IMR-90 (cell line): ENCODE data around the gene PTPN3. TPM values are rescaled to one million over a fixed set of nuclear protein-coding genes. Genes with fewer than 3 reads are reported as not detected.

Experiments
- ATAC-seq: fragments of 200-7000 bp; cut with Tn5 transposase; 2 replicates; pipeline ENCODE4 v1.9.1; 2020; ENCODE audit warnings: low read depth, mild to moderate bottlenecking, moderate library complexity
- Bru-seq: library from RNA; stranded (reverse); fragments of 400-500 nt; gene quantifications from one replicate; lab custom pipeline; 2021; lab: Mats Ljungman, UMichigan
- BruChase-seq, 2 experiments: library from RNA; stranded (reverse); fragments of 400-500 nt; gene quantifications; one replicate each; lab custom pipeline; 2021; lab: Mats Ljungman, UMichigan
- BruUV-seq: library from RNA; stranded (reverse); fragments of 400-500 nt; replicated peaks from 2 replicates; lab custom pipeline; 2021; lab: Mats Ljungman, UMichigan
- CTCF ChIA-PET: fragments of 300-600 bp; formaldehyde crosslinking; extraction: SDS; loops from one replicate; lab custom pipeline; 2021; ENCODE audit warnings: antibody characterized with exemption; lab: Yijun Ruan, JAX
- POLR2A ChIA-PET: fragments of 300-600 bp; sonication (Branson Sonifier 250); formaldehyde crosslinking; loops from one replicate; lab custom pipeline; 2022; ENCODE audit warnings: antibody characterized with exemption; ENCODE audit not compliant: unreplicated experiment; lab: Charles Lee
- DNase-seq: peaks from one replicate; pipeline ENCODE4 v3.0.0; 2013
- H2AFZ ChIP-seq: replicated peaks from 2 replicates; pipeline ENCODE3; 2013; ENCODE audit warnings: low read length, mild to moderate bottlenecking; ENCODE audit not compliant: poor library complexity
- H2AK5ac ChIP-seq: 2 replicates; pipeline ENCODE4 v1.6.1; 2013; ENCODE audit warnings: low read depth, low read length, inconsistent platforms
- H2AK9ac ChIP-seq: replicated peaks from 2 replicates; pipeline ENCODE3; 2013; ENCODE audit warnings: mild to moderate bottlenecking, low read depth, low read length, moderate library complexity; ENCODE audit not compliant: poor library complexity
- H2BK120ac ChIP-seq: 2 replicates; pipeline ENCODE4 v1.6.1; 2013; ENCODE audit warnings: low read depth, low read length, inconsistent platforms
- H2BK15ac ChIP-seq: 3 replicates; pipeline ENCODE4 v1.6.1; 2013; ENCODE audit warnings: low read depth, low read length, inconsistent platforms
- H2BK20ac ChIP-seq: 2 replicates; pipeline ENCODE4 v1.6.1; 2013; ENCODE audit warnings: low read depth, mild to moderate bottlenecking, inconsistent platforms, low read length, moderate library complexity
- H2BK5ac ChIP-seq: 2 replicates; pipeline ENCODE4 v1.6.1; 2013; ENCODE audit warnings: mild to moderate bottlenecking, low read depth, low read length, inconsistent platforms; ENCODE audit not compliant: poor library complexity, severe bottlenecking
- H3K14ac ChIP-seq: replicated peaks from 2 replicates; pipeline ENCODE4 v1.6.1; 2013; ENCODE audit warnings: low read depth, low read length, inconsistent platforms
- H3K18ac ChIP-seq: 2 replicates; pipeline ENCODE4 v1.6.1; 2013; ENCODE audit warnings: low read depth, low read length, control low read depth
- H3K23ac ChIP-seq: 2 replicates; pipeline ENCODE4 v1.6.1; 2013; ENCODE audit warnings: low read depth, low read length, inconsistent platforms
- H3K27ac ChIP-seq: 2 replicates; pipeline ENCODE4 v1.5.1; 2013; ENCODE audit warnings: mild to moderate bottlenecking, control low read depth, low read length; ENCODE audit not compliant: insufficient read depth
- H3K27me3 ChIP-seq: 2 replicates; pipeline ENCODE4 v1.6.1; 2013; ENCODE audit warnings: low read length; ENCODE audit not compliant: control insufficient read depth, insufficient read depth
- H3K36me3 ChIP-seq: 2 replicates; pipeline ENCODE4 v1.6.1; 2013; ENCODE audit warnings: low read length, mixed read lengths; ENCODE audit not compliant: control insufficient read depth, insufficient read depth
- H3K4ac ChIP-seq: 2 replicates; pipeline ENCODE4 v1.6.1; 2013; ENCODE audit warnings: low read depth, low read length, inconsistent platforms
- H3K4me1 ChIP-seq: 2 replicates; pipeline ENCODE4 v1.6.1; 2013; ENCODE audit warnings: low read length, mixed read lengths; ENCODE audit not compliant: control insufficient read depth, insufficient read depth
- H3K4me2 ChIP-seq: 2 replicates; pipeline ENCODE4 v1.6.1; 2013; ENCODE audit warnings: low read depth, mild to moderate bottlenecking, control low read depth, low read length, moderate library complexity
- H3K4me3 ChIP-seq: 2 replicates; pipeline ENCODE4 v1.5.1; 2013; ENCODE audit warnings: low read depth, mild to moderate bottlenecking, control low read depth, low read length, moderate library complexity; ENCODE audit not compliant: insufficient read depth
- H3K56ac ChIP-seq: 2 replicates; pipeline ENCODE4 v1.6.1; 2013; ENCODE audit warnings: low read length, inconsistent platforms; ENCODE audit not compliant: insufficient read depth; ENCODE audit errors: extremely low read depth
- H3K79me1 ChIP-seq, 2 experiments: 2 replicates each; pipeline ENCODE4 v1.6.1; 2013; ENCODE audit warnings: low read length in 2 of 2, inconsistent platforms in 1 of 2, low read depth in 1 of 2
- H3K9ac ChIP-seq: 2 replicates; pipeline ENCODE4 v1.6.1; 2013; ENCODE audit warnings: low read depth, low read length, control low read depth
- H3K9me1 ChIP-seq: 2 replicates; pipeline ENCODE4 v1.6.1; 2013; ENCODE audit warnings: low read length, inconsistent platforms; ENCODE audit not compliant: insufficient read depth
- H3K9me3 ChIP-seq: 2 replicates; pipeline ENCODE4 v1.6.1; 2013; ENCODE audit warnings: low read length; ENCODE audit not compliant: control insufficient read depth, insufficient read depth
- H4K20me1 ChIP-seq: 2 replicates; pipeline ENCODE4 v1.6.1; 2013; ENCODE audit warnings: low read length, inconsistent platforms; ENCODE audit not compliant: insufficient read depth
- H4K5ac ChIP-seq: 2 replicates; pipeline ENCODE4 v1.6.1; 2013; ENCODE audit warnings: mild to moderate bottlenecking, low read depth, low read length, control low read depth
- H4K8ac ChIP-seq, 2 experiments: 2 replicates each; pipeline ENCODE4 v1.6.1; 2013; ENCODE audit warnings: low read depth in 2 of 2, low read length in 2 of 2, control low read depth in 1 of 2, inconsistent platforms in 1 of 2
- H4K91ac ChIP-seq: 2 replicates; pipeline ENCODE4 v1.6.1; 2013; ENCODE audit warnings: low read depth, low read length, inconsistent platforms; ENCODE audit not compliant: insufficient read depth
- BHLHE40 ChIP-seq: fragments of 150-350 bp; IDR thresholded peaks from 2 replicates; pipeline ENCODE4 v1.6.1; 2016; ENCODE audit warnings: mild to moderate bottlenecking, low read depth, low read length
- CEBPB ChIP-seq: IDR thresholded peaks from 2 replicates; pipeline ENCODE4 v1.6.1; 2012; ENCODE audit warnings: low read depth, low read length, improper control_type of control experiment
- CHD1 ChIP-seq: IDR thresholded peaks from 2 replicates; pipeline ENCODE4 v1.6.1; 2012; ENCODE audit warnings: low read depth, low read length, improper control_type of control experiment
- FOS ChIP-seq: fragments of 150-350 bp; IDR thresholded peaks from 2 replicates; pipeline ENCODE4 v1.6.1; 2016; ENCODE audit warnings: low read depth, low read length
- MAFK ChIP-seq: IDR thresholded peaks from 2 replicates; pipeline ENCODE4 v1.6.1; 2012; ENCODE audit warnings: low read depth, low read length, improper control_type of control experiment
- MXI1 ChIP-seq: IDR thresholded peaks from 2 replicates; pipeline ENCODE4 v1.6.1; 2012; ENCODE audit warnings: low read depth, mild to moderate bottlenecking, low read length, moderate library complexity, borderline replicate concordance
- NFE2L2 ChIP-seq: fragments of 150-350 bp; IDR thresholded peaks from 2 replicates; pipeline ENCODE4 v1.6.1; 2016; ENCODE audit warnings: low read depth, mild to moderate bottlenecking, low read length
- POLR2A ChIP-seq: IDR thresholded peaks from 2 replicates; pipeline ENCODE4 v1.6.1; 2012; ENCODE audit warnings: mild to moderate bottlenecking, low read depth, low read length
- SMC3 ChIP-seq: fragments of 150-350 bp; IDR thresholded peaks from 2 replicates; pipeline ENCODE4 v1.6.1; 2016; ENCODE audit warnings: low read depth, mild to moderate bottlenecking, antibody characterized with exemption, low read length, moderate library complexity
- WGBS, 2 experiments: methylation state at CpG; one replicate each; pipeline versions ENCODE4 v1.1.5 to v1.1.7; 2013; ENCODE audit warnings: missing lambda C conversion rate in 2 of 2; ENCODE audit not compliant: insufficient read length in 1 of 2; ENCODE audit errors: extremely low coverage in 2 of 2; 5-methylcytosine and 5-hydroxymethylcytosine counted together
- dilution Hi-C: fragments of 300-500 bp; cut with HindIII; formaldehyde crosslinking; loops from one replicate; pipeline ENCODE4 v1.14.3; 2018; ENCODE audit warnings: low sequenced_read_pairs; ENCODE audit not compliant: unreplicated experiment
- in situ Hi-C: fragments of 300-500 bp; cut with MboI; formaldehyde crosslinking; loops from 3 replicates; pipeline ENCODE4 v1.14.3; 2019; ENCODE audit warnings: low sequenced_read_pairs, inconsistent platforms, mixed read lengths
- intact Hi-C: fragments of 100-400 bp; cut with micrococcal nuclease; formaldehyde crosslinking; loops from 2 replicates; pipeline ENCODE4 v1.10.0; 2022
- long read RNA-seq: library from polyadenylated mRNA; unstranded; transcript quantifications from one replicate; pipeline ENCODE4 v2.0.0, GENCODE V29; 2021; ENCODE audit not compliant: unreplicated experiment
- polyA plus RNA-seq, 3 experiments: library from polyadenylated mRNA; depleted of rRNA; stranded (reverse); fragments of >200 nt; gene quantifications; 2 replicates each; pipeline ENCODE4 v1.2.3, GENCODE V29; 2012; ENCODE audit warnings: low replicate concordance in 1 of 3
- total RNA-seq: library from RNA; depleted of rRNA; stranded (reverse); fragments of >200 nt; gene quantifications from 2 replicates; pipeline ENCODE4 v1.2.3, GENCODE V29; 2012; rRNA removed
- TF ChIP-seq, protein P1 (sequence below): fragments of 150-350 bp; IDR thresholded peaks from 2 replicates; pipeline ENCODE4 v1.6.1; 2017; ENCODE audit warnings: mild to moderate bottlenecking, antibody characterized with exemption, low read length, low read depth

The PTPN3 gene, protein sequence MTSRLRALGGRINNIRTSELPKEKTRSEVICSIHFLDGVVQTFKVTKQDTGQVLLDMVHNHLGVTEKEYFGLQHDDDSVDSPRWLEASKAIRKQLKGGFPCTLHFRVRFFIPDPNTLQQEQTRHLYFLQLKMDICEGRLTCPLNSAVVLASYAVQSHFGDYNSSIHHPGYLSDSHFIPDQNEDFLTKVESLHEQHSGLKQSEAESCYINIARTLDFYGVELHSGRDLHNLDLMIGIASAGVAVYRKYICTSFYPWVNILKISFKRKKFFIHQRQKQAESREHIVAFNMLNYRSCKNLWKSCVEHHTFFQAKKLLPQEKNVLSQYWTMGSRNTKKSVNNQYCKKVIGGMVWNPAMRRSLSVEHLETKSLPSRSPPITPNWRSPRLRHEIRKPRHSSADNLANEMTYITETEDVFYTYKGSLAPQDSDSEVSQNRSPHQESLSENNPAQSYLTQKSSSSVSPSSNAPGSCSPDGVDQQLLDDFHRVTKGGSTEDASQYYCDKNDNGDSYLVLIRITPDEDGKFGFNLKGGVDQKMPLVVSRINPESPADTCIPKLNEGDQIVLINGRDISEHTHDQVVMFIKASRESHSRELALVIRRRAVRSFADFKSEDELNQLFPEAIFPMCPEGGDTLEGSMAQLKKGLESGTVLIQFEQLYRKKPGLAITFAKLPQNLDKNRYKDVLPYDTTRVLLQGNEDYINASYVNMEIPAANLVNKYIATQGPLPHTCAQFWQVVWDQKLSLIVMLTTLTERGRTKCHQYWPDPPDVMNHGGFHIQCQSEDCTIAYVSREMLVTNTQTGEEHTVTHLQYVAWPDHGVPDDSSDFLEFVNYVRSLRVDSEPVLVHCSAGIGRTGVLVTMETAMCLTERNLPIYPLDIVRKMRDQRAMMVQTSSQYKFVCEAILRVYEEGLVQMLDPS
- total RNA-seq, result 0.72 and 0.83 TPM in 2 replicates
- polyA plus RNA-seq (2012; rRNA removed), result 0.79 and 0.89 TPM in 2 replicates
- polyA plus RNA-seq (2012; cell fraction: cytosol; rRNA removed), result 0.27 and 0.34 TPM in 2 replicates
- 0.85 and 1.8 TPM in 2 replicates for polyA plus RNA-seq (2012; cell fraction: nucleus; rRNA removed; ENCODE audit: low replicate concordance)
- Bru-seq, nascent RNA, result percentile 37 among the genes with signal in this experiment
- percentile 31 among the genes with signal in this experiment for BruChase-seq, experiment 1, labeled RNA remaining after a 6-hour chase
- percentile 33 among the genes with signal in this experiment for BruChase-seq, experiment 2, labeled RNA remaining after a 2-hour chase
- long read RNA-seq, result 0 reads

GRCh38 chr9:109498195-109499092 is at the start of gene PTPN3:
TSS of gene PTPN3 (minus strand) at chr9:109498307. CDS start at chr9:109463434, 34,873 bp downstream.
- Histone ChIP-seq H2BK15ac (no peak within 1 kb of the TSS), H3K4ac (no peak within 1 kb of the TSS), H2BK120ac (no peak within 1 kb of the TSS), H3K27me3 (peaks cover 65% of the 10 kb centered on the region), H3K4me2 (peak within 1 kb of the TSS; percentile 95), H2AFZ (peak within 1 kb of the TSS; percentile 81), H3K56ac (no peak within 1 kb of the TSS), H2BK5ac (no peak within 1 kb of the TSS), H2AK9ac (peak within 1 kb of the TSS; percentile 76), H3K79me1 (no peaks in the 10 kb centered on the region; a peak in 1 of 4 replicates), H2BK20ac (no peak within 1 kb of the TSS), H3K4me1 (no peaks in the 10 kb centered on the region), H3K23ac (no peak within 1 kb of the TSS), H3K27ac (no peak within 1 kb of the TSS; the same call in 1 of the 2 replicates), H3K9ac (peak within 1 kb of the TSS; percentile 26; the same call in 1 of the 2 replicates), H4K91ac (no peak within 1 kb of the TSS), H4K20me1 (no peaks in the 10 kb centered on the region), H3K36me3 (no peaks in the 10 kb centered on the region), H4K5ac (no peak within 1 kb of the TSS), H2AK5ac (no peak within 1 kb of the TSS), H3K4me3 (peak within 1 kb of the TSS; percentile 64), H3K18ac (no peak within 1 kb of the TSS), H4K8ac (peak within 1 kb of the TSS in 1 of 2 experiments; percentile 19; a peak in 2 of 4 replicates), H3K9me1 (peaks cover 4% of the 10 kb centered on the region; the same call in 1 of the 2 replicates), H3K9me3 (peaks cover 2% of the 10 kb centered on the region; the same call in 1 of the 2 replicates), H3K14ac (no peak within 1 kb of the TSS)
- CTCF ChIA-PET, result no interaction called here
- BruUV-seq, result no TSS peak
- no peak for DNase-seq
- TF ChIP-seq SMC3 (no peak), FOS (no peak), BHLHE40 (no peak), CHD1 (no peak), MXI1 (no peak), CEBPB (no peak), POLR2A (no peak), MAFK (no peak), NFE2L2 (no peak)
- TF ChIP-seq, protein P1, sequence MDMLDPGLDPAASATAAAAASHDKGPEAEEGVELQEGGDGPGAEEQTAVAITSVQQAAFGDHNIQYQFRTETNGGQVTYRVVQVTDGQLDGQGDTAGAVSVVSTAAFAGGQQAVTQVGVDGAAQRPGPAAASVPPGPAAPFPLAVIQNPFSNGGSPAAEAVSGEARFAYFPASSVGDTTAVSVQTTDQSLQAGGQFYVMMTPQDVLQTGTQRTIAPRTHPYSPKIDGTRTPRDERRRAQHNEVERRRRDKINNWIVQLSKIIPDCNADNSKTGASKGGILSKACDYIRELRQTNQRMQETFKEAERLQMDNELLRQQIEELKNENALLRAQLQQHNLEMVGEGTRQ, result no peak
- intact Hi-C loops (no loop called here), in situ Hi-C loops (no loop called here), dilution Hi-C loops (no loop called here)
- ATAC-seq, result peak; percentile 60
- POLR2A ChIA-PET, result no interaction called here
- 9% methylated on average over 27 of the region's 78 CpGs; no CpG with 5 or more reads in 1 of the 2 experiments for WGBS, 2 experiments
